GM21515 (cell line): ENCODE measurements around the gene TEX50.
"Not testable (repeated sequence)": the region's sequence is repeated elsewhere in the genome, so short reads cannot be mapped to it uniquely, and the experiment has no call there.

ENCODE experiments used
- ATAC-seq: cut with Tn5 transposase; IDR thresholded peaks from one replicate; pipeline ENCODE4 v1.9.1; 2021; ENCODE audit not compliant: unreplicated experiment

TEX50 gene, protein sequence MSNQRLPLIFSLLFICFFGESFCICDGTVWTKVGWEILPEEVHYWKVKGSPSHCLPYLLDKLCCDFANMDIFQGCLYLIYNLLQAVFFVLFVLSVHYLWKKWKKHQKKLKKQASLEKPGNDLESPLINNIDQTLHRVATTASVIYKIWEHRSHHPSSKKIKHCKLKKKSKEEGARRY

DNA sequence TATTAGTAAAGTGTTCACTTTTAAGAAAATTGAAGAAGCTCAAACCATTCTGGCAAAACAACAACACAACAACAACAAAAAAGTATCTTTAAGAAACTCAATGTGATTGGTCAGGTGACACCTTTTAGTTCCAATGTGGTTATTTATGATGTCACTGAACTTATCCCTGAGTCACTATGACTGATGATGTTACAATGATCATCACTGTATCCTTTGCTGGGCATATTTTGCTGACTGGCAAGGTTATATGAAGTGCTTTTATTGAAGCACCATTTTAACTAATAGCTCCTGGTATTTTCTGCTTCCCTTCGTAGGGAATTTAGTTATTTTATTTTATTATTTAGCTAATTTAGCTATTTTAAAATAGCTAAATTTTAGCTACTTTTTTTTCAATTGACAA lies at the start of gene TEX50:
Gene TEX50 (plus strand): TSS at position 223 of the 400 bp plus-strand sequence. CDS start 184 bp downstream, outside the sequence.
- no peak for ATAC-seq

DNA sequence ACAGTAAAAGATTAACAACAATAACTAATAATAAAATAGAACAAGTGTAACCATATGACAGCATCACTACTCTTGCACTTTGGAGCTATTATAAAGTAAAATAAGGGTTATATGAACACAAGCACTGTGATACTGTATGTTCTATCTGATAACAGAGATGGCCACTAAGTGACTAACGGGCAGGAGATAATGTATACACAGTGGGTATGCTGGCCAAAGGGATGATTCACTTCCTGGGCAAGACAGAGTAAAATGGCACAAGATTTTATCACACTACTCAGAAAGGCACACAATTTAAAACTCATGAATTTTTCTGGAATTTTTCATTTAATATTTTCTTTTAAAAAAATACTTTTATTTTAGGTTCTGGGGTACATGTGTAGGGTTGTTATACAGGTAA lies 44.6 kb upstream of the TEX50 start:
- ATAC-seq, result no peak

DNA sequence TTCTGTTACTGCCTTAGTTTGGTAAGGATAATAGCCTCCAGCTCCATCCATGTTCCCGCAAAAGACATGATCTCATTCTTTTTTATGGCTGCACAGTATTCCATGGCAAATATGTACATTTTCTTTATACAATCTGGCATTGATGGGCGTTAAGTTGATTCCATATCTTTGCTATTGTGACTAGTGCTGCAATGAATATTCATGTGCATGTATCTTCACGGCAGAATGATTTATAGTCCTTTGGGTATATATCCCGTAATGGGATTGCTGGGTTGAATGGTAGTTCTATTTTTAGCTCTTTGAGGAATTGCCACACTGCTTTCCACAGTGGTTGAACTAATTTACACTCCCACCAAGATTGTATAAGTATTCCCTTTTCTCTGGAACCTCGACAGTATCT lies 44.0 kb upstream of the TEX50 start:
- ATAC-seq, result not testable (repeated sequence)

DNA sequence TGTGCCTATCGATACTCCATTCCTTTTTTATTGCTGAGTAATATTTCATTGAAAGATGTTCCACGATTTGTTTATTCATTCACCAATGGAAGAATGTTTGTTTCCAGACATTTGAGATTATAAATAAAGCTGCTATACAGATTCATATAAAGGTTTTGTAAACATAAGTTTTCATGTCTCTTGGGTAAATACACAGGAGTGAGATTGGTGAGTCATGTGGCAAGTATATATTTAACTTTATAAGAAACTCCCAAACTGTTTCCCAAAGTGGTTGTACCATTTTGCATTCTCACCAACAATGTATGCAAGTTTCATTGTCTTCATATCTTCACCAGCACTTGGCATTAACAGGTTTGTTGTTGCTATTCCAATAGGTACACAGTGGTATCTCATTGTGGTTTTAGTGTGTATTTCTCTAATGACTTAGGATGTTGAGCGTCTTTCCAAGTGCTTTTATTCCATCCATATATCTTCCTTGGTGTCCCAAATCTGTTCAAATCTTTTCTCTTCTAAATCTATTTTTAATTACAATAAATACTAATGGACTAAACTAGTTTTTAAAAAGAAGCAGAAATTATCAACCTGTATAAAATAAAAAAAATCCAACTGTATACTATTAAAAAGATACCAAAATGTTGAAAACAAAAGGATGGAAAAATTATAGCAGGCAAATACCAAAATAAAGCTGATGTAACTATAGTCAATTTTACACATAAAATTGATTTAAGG lies 38.9 kb upstream of the TEX50 start:
- no peak for ATAC-seq

DNA sequence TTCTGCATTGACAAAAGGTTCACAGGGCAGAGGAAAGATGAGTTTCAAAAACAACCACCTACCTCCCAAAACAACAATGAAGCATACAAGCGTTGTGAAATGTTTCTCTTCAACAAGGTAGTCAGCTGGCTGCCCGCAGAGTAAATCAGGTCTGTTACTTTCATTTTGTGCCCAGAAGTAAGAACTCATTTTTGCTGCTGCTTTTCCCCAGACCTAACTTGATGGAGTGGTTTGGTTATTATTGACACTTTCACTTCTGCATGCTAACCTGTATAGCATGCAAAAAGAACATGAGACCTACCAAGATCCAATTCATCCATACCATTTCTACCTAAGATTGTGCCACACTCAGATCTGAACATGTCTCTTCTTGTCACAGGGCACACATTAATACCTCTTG lies 33.5 kb upstream of the TEX50 start:
- no peak for ATAC-seq

DNA sequence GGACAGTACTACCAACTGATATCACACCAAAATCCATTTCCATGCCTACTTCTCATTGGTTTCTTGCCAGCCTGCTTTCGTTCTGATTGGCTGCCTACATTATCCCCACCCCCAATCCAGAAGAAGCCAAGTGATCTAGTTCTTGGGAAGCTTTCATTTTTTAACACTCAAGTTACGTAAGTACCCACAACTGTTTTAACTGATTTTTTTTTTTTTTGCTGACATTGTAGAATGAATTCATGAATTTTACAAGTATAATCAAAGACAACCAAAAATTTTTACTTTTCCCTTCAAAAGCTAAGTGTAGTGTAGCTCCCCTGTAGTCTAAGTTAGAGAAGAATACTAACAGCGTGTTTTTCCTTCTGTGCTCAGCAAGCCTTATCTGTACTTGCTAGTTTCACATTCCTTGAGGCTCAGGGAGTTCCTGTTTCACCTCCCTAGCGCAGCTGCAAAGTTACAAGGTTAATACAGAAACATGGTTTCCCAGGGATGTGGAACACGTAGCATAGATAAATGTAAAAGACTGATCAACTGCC lies 32.0 kb upstream of the TEX50 start, which contains the start of gene SLC9C2:
Gene SLC9C2 (minus strand): TSS at position 17 of the 536 bp plus-strand sequence. CDS start 1,296 bp downstream, outside the sequence.
- no peak for ATAC-seq

DNA sequence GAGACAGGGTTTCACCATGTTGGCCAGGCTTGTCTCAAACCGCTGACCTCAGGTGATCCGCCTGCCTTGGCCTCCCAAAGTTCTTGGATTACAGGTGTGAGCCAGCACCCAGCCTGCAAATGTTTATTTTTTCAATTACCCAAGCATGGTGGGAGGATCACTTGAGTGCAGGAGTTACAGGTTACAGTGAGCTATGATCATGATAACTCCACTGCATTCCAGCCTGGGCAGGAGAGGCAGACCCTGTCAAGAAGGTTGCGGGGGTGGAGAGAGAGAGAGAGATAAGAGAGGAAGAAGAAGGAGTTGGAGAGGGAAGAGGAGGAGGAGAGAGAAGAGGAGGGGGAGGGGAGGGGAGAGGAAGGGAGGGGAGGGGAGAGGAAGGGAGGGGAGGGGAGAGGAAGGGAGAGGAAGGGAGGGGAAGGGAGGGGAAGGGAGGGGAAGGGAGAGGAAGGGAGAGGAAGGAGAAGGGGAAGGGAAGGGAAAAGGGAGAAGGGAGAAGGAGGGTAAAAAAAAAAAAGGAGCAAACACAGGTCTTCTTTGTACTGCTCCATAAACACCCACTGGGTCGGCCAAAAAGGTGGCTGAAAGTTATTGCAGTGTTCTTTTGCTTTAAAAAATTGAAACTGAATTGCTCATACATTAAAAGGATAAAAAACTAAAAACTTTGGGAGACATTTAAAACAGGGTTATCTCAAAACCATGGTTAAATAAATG lies 26.5 kb upstream of the TEX50 start:
- ATAC-seq, result no peak

DNA sequence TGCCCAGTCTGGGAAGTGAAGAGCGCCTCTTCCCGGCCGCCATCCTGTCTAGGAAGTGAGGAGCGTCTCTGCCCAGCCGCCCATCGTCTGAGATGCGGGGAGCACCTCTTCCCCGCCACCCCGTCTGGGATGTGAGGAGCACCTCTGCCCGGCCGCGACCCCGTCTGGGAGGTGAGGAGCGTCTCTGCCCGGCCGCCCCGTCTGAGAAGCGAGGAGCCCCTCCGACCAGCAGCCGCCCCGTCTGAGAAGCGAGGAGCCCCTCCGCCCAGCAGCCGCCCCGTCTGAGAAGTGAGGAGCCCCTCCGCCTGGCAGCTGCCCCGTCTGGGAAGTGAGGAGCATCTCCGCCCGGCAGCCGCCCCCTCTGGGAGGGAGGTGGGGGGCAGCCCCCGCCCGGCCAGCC lies 22.1 kb upstream of the TEX50 start:
- not testable (repeated sequence) for ATAC-seq

DNA sequence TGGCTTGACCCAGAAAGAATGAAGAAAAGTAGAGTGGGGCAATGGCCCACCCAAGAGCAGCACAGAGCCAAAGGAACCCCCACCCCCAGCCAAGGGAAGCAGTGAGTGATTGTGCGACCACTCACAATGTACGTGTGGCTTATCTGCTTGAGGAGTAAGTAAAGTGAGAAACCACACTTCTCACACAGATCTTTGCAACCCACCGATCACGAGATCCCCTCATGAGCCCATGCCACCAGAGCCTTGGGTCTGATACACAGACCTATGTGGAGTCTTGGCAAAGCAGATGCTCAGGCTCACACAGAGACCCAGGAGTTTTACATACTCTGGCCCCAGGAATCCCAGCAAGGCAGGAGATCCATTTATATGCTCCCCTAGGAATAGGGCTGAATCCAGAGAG lies 18.3 kb upstream of the TEX50 start:
- no peak for ATAC-seq

DNA sequence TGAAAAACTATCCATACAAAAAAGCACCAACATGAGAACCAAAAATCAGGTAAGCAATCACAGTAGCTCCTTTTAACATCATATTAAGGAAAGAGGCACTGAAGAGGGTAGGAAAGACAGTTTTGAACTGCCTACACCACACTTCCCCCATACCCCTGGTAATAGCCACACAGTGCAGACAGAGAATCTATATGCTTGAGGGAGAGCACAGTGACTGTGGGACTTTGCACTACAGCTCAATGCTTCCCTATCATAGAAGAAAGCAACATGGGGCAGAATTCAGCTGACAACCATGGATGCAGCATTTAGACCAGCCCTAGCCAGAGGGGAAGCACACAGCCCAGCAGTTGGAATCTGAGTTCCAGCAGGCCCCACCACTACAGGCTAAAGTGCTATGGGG lies 7.9 kb upstream of the TEX50 start:
- ATAC-seq, result no peak

DNA sequence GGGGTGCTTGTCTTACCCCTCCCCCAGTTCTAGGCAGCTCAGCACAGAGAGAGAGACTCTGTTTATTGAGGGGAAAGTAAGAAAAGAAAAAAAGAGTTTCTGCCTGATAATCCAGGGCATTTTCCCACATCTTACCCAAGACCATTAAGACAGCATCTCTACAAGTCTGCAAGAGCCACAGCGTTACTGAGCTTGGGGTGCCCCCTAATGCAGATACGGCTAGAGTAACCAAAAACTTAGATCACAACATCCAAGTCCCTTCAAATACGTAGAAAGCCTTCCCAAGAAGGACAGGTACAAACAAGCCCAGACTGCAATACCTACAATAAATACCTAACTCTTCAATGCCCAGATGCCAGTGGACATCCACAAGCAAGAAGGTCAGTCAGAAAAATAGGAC lies 6.2 kb upstream of the TEX50 start:
- ATAC-seq, result no peak

DNA sequence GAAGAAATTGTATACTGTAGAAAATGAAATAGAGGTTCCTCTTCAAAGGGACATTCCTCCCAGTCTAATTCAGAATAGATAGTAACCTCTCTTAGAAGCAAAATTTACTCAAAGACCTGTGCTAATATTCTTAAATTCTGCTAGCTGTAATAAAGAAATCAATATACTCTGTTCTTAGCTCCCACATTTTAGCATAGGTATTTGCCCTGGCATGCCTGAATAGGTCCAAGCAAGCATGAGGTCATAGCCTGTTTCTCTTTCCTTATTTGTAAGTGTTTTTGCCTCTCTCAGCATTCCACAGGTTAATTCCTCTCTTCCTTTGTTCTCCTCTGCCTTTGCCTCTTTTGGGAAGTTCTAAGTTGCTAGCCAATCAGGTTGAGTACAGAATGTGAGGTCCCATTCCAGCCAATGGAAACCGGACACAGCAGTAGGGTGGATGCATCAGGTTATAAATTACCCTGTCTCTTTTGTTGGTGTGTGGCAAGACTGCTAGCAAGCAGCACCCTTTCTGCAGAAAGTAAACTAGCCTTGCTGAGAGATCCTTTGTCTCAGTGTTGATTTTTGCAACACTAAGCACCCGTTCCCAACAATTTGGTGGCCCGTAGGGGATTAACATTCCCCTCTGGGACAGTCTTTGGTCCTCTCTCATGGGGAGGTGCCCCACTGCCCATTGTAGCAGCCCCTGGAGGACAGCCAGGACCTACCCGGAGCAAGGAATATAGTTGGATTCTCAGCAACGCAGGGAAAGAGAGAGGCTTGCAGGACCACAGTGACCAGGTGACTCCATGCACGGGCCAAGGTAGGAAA lies 2.3 kb downstream of the TEX50 start:
- ATAC-seq, result not testable (repeated sequence)

DNA sequence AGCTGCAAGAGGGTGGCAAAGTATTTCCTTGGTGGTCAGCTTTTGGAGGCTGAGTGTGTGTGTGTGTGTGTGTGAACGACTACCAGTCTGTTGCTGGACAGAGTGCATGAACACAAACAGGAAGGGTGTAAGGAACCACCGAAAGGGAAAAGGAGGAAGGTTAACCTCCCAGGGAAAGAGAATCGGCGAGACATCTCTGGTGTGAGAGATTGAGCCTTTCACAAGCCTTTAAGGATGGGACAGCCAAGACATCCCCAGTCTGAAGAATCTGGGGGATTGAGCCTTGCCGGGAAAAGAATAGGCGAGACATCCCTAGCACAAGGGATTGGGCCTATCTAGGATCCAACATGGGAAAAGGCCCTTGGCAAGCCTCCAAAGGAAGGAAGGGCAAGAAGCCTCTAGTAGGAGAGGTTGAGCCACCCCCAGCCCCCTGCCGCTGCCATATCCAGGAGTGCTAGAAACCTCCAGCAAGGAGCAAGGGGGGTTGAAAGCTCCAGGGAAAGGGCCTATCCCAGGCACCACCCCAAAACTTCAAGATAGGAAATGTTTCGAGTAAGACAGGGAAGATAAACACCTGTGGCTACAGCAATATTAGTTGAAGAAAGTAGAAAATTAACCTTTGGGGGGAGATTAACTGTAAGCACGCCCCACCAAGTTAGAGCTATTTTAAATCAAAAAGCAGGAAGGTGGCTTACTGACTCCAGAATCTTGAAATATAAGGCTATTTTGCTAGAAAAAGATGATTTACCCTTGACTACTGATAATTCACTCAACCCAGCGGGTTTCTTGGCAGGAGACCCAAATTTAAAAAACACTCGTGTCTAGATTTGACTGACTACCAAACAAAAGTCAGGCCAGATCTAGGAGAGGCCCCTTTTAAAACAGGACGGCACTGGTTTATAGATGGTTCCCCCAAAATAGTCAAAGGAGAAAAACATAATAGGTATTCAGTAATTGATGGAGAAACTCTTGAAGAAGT lies 3.2 kb downstream of the TEX50 start:
- no peak for ATAC-seq

DNA sequence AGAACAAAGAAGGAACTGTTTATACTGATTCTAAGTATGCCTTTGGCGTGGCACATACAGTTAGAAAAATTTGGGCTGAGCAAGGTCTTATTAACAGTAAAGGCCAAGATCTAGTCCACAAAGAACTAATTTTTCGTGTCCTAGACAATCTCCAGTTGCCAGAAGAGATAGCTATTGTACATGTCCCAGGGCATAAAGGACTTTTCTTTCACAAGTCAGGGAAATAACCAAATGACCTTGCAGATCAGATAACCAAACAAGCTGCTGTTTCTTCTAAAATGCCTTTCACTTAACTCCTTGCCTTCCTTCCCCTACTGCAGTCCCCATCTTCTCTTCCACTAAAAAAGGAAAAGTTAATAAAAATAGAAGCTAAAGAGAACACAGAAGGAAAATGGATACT lies 4.0 kb downstream of the TEX50 start:
- ATAC-seq, result no peak

DNA sequence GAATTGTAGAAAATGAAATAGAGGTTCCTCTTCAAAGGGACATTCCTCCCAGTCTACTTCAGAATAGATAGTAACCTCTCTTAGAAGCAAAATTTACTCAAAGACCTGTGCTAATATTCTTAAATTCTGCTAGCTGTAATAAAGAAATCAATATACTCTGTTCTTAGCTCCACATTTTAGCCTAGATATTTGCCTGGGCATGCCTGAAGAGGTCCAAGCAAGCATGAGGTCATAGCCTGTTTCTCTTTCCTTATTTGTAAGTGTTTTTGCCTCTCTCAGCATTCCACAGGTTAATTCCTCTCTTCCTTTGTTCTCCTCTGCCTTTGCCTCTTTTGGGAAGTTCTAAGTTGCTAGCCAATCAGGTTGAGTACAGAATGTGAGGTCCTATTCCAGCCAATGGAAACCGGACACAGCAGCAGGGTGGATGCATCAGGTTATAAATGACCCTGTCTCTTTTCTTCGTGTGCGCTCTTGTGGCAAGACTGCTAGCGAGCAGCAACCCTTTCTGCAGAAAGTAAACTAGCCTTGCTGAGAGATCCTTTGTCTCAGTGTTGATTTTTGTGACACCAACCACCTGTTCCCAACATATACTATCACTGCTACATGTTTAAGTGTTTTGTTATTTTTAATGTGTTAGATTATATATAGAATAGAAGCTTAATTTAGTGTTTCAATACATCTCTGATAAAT lies 7.5 kb downstream of the TEX50 start:
- ATAC-seq, result not testable (repeated sequence)

DNA sequence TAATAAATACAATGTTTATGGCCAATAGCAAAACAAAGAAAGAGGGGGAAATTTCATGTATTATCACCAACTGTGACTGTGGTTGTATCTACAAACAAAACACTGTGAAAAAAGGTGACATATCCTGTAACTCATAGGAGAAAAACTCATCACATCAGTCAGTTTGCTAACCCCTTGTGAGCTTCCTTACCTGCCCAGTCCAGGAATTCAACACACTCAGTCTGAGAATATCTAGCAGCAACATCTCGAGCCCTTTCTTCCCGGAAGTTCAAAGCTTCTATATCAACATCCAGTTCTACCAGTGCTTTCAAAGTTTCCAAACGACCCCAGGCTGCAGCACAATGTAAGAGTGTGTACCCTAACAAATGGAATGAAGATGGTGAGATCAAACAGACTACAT lies 11.5 kb downstream of the TEX50 start:
- no peak for ATAC-seq

DNA sequence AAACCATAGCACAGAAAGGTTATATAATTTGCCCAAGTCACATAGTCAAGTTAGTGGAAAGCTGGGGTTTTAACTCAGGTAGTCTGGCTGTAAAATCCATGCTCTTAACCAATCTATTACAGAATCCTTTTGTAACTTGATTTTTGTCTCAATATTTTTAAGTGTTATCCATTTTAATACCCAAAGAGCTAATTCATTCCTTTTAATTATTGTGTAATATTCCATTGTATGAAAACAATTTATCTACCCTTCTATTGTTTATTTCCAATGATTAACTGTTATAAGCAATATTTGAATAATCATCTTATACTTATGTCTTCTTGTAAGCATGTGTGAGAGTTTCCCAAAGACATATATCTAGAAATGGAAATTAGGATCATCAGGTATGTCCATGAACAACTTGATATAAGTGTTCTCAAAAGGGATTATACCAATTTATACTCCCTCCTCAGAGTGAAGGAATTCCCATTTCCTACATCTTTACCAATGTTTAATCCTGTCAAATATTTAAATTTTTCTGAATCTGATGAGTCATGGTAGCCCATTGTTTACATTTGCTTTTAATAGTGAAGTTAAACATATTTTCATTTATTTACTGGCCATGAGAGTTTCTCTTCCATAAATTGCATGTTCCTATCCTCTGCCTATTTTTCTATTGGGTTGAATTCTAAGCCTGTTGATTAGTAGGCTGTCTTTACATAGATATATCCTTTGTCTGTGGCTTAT lies 13.9 kb downstream of the TEX50 start:
- no peak for ATAC-seq

DNA sequence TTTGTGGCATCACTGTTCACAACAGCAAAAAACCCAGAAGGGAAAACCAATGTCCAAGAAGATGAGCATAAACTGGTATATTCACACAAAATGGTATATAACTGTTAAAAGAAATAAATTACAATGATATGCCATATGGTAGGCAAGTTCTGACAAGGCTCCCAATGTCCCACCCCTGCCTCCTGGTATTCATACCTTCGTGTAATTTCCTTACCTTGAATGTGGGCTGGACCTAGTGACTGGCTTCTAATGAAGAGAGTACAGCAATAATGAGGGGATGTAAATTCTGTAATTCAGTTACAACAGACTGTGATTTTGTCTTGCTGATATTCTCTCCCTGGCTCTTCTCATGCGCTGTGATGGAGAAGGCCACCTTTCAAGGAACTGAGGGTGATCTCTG lies 25.2 kb downstream of the TEX50 start:
- no peak for ATAC-seq

DNA sequence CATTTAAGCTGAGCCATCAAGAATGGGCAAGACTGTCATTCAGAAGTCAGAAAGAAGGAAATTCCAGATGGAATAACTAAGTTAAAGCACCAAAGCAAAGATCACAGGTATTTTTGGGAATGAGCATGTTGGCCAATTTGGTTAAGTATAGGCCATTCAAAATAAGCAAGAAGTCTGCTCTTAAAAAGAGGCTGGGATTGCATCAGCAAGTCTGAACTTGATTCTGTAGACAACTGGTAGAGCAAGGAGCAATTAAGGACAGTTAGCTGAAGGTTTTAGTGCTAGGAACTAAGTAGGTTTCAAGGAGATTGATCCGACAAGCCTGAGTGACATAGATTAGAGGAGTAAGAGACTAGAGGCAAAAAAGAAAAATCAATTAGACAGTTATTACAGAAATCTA lies 26.1 kb downstream of the TEX50 start:
- no peak for ATAC-seq
